ENCODE data around the gene CCT6B.

CCT6B gene

DNA sequence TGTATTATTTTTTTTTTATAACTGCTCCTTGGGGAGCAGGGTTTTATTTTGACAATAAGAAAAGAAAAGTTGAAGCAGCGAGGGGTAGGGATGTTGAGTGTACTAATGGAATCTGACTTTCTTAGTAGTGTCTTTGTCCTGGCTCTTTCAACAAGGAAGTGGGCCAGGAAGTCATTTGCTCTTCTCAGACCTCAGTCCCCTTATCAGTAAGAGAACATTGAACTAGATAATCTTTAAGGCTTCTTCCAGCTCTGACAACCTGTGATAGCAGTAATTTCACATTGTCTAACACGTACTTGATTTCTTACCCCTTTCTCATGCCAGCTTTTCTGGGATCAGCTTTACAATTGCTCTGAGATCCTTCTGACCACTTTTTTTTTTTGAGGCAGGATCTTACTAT, 27.4 kb upstream of the CCT6B start:
- Histone ChIP-seq H3K27ac (ENCODE audit: low read length) (no peak overlapping the region), H3K4me3 (ENCODE audit: low read length) (no peak overlapping the region), H3K4me2 (ENCODE audit: low read length) (no peak overlapping the region), H4K20me1 (ENCODE audit: insufficient read depth, low read length) (no peaks in the 10 kb centered on the region), H3K36me3 (replicated peaks; ENCODE audit: low read depth, low read length) (peaks cover 48% of the 10 kb centered on the region), H3K79me2 (ENCODE audit: low read length) (no peaks in the 10 kb centered on the region), H2AFZ (ENCODE audit: low read depth, low read length) (no peak overlapping the region), H3K9ac (ENCODE audit: low read length) (no peak overlapping the region), H3K4me1 (ENCODE audit: low read length) (peaks cover 19% of the 10 kb centered on the region), H3K9me3 (ENCODE audit: insufficient read depth, low read length) (no peaks in the 10 kb centered on the region), H3K27me3 (ENCODE audit: low read depth, low read length) (no peaks in the 10 kb centered on the region)
- no peak for TF ChIP-seq EZH2phosphoT487 (IDR thresholded peaks at IDR 0.05; ENCODE audit: low read depth)

DNA sequence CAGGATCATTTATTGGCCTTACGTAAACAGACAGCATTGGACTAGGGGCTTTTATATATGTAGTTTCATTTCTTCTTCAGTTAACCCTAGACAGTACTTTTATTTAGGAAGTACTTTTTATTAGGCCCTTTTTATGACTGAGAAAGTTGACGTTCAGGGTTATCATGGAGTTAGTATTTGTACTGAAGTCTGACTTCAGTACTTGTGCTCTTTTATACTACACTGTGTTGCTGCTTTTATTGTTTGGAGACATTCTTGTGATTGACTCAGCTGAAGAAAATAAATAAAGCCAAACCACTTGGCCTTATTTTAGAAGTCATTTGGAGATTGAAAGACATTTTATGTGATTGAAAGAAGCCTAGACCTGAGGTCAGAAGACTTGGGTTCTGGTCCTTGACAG, 26.0 kb upstream of the CCT6B start:
- H3K4me3 ChIP-seq (ENCODE audit: low read length), result no peak overlapping the region
- no peak overlapping the region for H3K9ac ChIP-seq (ENCODE audit: low read length)
- H3K36me3 ChIP-seq (replicated peaks; ENCODE audit: low read depth, low read length), result peaks cover 48% of the 10 kb centered on the region
- peaks cover 5% of the 10 kb centered on the region for H3K79me2 ChIP-seq (ENCODE audit: low read length)
- peaks cover 19% of the 10 kb centered on the region for H3K4me1 ChIP-seq (ENCODE audit: low read length)
- no peak overlapping the region for H3K27ac ChIP-seq (ENCODE audit: low read length)
- no peak for TF ChIP-seq EZH2phosphoT487 (IDR thresholded peaks at IDR 0.05; ENCODE audit: low read depth)
- TF ChIP-seq, protein P1, sequence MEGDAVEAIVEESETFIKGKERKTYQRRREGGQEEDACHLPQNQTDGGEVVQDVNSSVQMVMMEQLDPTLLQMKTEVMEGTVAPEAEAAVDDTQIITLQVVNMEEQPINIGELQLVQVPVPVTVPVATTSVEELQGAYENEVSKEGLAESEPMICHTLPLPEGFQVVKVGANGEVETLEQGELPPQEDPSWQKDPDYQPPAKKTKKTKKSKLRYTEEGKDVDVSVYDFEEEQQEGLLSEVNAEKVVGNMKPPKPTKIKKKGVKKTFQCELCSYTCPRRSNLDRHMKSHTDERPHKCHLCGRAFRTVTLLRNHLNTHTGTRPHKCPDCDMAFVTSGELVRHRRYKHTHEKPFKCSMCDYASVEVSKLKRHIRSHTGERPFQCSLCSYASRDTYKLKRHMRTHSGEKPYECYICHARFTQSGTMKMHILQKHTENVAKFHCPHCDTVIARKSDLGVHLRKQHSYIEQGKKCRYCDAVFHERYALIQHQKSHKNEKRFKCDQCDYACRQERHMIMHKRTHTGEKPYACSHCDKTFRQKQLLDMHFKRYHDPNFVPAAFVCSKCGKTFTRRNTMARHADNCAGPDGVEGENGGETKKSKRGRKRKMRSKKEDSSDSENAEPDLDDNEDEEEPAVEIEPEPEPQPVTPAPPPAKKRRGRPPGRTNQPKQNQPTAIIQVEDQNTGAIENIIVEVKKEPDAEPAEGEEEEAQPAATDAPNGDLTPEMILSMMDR (IDR thresholded peaks at IDR 0.05; ENCODE audit: low read depth, low read length), result no peak
- H2AFZ ChIP-seq (ENCODE audit: low read depth, low read length), result no peak overlapping the region
- no peaks in the 10 kb centered on the region for H4K20me1 ChIP-seq (ENCODE audit: insufficient read depth, low read length)
- no peaks in the 10 kb centered on the region for H3K27me3 ChIP-seq (ENCODE audit: low read depth, low read length)
- H3K9me3 ChIP-seq (ENCODE audit: insufficient read depth, low read length), result no peaks in the 10 kb centered on the region
- H3K4me2 ChIP-seq (ENCODE audit: low read length), result no peak overlapping the region

DNA sequence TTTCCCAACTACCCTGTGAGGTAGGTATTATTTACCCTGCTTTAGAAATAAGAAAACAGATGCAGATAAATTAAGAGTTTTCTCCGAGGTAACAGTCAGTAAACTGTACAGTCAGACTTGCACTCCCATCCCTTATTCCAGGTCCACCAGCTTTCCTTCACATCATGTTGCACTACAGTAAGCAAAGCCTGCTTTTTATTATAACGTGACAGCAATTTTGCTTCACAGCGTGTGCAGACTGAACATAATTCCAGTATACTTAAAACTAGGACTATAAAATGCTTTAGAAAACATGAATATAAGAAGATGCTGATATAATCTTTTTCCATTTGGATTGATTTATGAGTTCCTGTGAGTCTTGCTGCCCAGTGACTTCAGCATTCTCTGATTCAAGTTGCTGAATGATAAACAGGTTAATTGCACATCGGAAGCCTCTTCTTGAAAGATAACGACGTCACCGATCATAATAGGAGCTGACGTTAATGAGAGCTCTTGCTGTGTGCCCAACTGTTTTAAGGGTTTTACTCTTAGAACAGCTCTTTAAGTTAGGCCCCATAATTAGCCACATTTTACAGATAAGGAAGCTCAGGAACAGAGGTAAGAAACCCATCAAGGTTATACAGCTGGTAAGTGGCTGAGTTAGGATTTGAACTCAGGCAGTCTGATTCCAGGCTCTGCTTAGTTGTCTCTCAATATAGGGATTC, 20.4 kb upstream of the CCT6B start:
- H3K79me2 ChIP-seq (ENCODE audit: low read length), result peaks cover 24% of the 10 kb centered on the region
- H3K27ac ChIP-seq (ENCODE audit: low read length), result peak overlapping the region; percentile 72

DNA sequence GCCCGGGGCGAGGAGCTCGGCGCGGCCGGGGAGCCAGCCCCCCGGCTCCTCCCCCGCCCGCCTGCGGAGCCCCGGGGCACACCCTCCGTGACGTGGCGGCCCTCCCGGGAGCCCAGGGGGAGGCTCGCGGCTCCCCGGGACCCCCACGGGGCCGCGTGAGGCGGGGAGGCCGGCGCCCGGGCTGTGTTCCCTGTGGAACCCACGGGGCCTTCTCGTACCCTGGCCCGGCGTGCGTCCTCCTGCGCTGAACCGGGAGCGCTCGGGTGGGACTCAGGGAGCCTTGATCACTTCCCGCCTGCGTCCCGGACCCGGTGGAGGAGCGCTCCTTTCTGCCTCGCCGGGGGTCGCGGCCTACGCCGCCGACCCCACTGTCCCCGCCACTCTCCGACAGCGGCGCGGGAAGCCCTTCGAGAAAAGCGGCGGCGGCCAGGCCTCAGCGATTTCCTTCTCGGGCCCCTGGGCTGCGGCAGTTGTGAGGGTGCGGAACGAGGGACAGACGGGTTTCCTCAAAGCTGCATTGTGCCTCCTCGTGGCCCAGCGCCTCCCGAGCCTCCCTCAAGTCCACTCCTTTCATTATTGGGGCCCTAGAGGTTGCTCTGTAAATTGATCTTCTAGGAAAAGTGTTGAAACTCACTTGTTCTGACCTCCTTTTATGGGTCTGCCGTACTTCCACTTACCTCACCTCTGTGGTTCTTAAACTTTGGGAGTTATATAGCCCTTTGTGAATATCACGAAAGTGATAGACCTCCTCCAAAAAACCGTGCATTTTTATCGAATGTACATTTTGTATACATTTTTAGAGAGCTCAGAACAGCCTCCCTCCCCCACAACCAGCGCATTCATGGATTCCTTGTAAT, 19.6 kb upstream of the CCT6B start:
- peak overlapping the region; percentile 91 for H3K9ac ChIP-seq (ENCODE audit: low read length)
- peaks cover 24% of the 10 kb centered on the region for H3K79me2 ChIP-seq (ENCODE audit: low read length)
- peak overlapping the region; percentile 71; the same call in 1 of the 2 replicates for H2AFZ ChIP-seq (ENCODE audit: low read depth, low read length)
- H3K9me3 ChIP-seq (ENCODE audit: insufficient read depth, low read length), result no peaks in the 10 kb centered on the region
- H3K27me3 ChIP-seq (ENCODE audit: low read depth, low read length), result no peaks in the 10 kb centered on the region
- peaks cover 14% of the 10 kb centered on the region for H3K4me1 ChIP-seq (ENCODE audit: low read length)
- H4K20me1 ChIP-seq (ENCODE audit: insufficient read depth, low read length), result no peaks in the 10 kb centered on the region
- peaks cover 6% of the 10 kb centered on the region for H3K36me3 ChIP-seq (replicated peaks; ENCODE audit: low read depth, low read length)
- H3K4me2 ChIP-seq (ENCODE audit: low read length), result peak overlapping the region; percentile 90
- peak overlapping the region; percentile 93 for H3K4me3 ChIP-seq (ENCODE audit: low read length)
- H3K27ac ChIP-seq (ENCODE audit: low read length), result peak overlapping the region; percentile 72
- TF ChIP-seq, protein P1 (IDR thresholded peaks at IDR 0.05; ENCODE audit: low read depth, low read length), result peak; percentile 39
- no peak for TF ChIP-seq EZH2phosphoT487 (IDR thresholded peaks at IDR 0.05; ENCODE audit: low read depth)

More for the DNA sequence above, 20.4 kb upstream of the CCT6B start:
- peak overlapping the region; percentile 90 for H3K4me2 ChIP-seq (ENCODE audit: low read length)
- peaks cover 9% of the 10 kb centered on the region for H3K36me3 ChIP-seq (replicated peaks; ENCODE audit: low read depth, low read length)
- H3K4me3 ChIP-seq (ENCODE audit: low read length), result peak overlapping the region; percentile 93
- no peaks in the 10 kb centered on the region for H3K9me3 ChIP-seq (ENCODE audit: insufficient read depth, low read length)
- no peaks in the 10 kb centered on the region for H3K27me3 ChIP-seq (ENCODE audit: low read depth, low read length)
- peak overlapping the region; percentile 91 for H3K9ac ChIP-seq (ENCODE audit: low read length)
- H3K4me1 ChIP-seq (ENCODE audit: low read length), result peaks cover 14% of the 10 kb centered on the region
- no peak for TF ChIP-seq EZH2phosphoT487 (IDR thresholded peaks at IDR 0.05; ENCODE audit: low read depth)
- TF ChIP-seq, protein P1 (IDR thresholded peaks at IDR 0.05; ENCODE audit: low read depth, low read length), result no peak
- H4K20me1 ChIP-seq (ENCODE audit: insufficient read depth, low read length), result no peaks in the 10 kb centered on the region
- no peak overlapping the region for H2AFZ ChIP-seq (ENCODE audit: low read depth, low read length)
